Adrenal gland (tissue), 5 donors: Measurements from ENCODE around the gene FAM184B.

Experiments used
- POLR2A ChIP-seq, 2 donors: fragments of 450-650 bp; IDR thresholded peaks; one replicate each; pipeline ENCODE4 v1.6.1; 2017; ENCODE audit warnings: antibody characterized with exemption in 2 of 2, mild to moderate bottlenecking in 2 of 2, moderate library complexity in 1 of 2
- TF ChIP-seq, protein P1 (sequence below), 6 experiments: fragments of 450-650 bp in 4 of 6; fragments of 200-600 bp in 2 of 6; sonication (generic) in 1 of 6; IDR thresholded peaks; 1 replicate in 5 of 6; 2 replicates in 1 of 6; pipeline versions ENCODE4 v1.5.1 to v1.8.0; 2016 to 2021; ENCODE audit warnings: antibody characterized with exemption in 6 of 6, mild to moderate bottlenecking in 2 of 6, moderate library complexity in 1 of 6
- donor health status: DM: no; HTN: no; CAD: no.

DNA sequence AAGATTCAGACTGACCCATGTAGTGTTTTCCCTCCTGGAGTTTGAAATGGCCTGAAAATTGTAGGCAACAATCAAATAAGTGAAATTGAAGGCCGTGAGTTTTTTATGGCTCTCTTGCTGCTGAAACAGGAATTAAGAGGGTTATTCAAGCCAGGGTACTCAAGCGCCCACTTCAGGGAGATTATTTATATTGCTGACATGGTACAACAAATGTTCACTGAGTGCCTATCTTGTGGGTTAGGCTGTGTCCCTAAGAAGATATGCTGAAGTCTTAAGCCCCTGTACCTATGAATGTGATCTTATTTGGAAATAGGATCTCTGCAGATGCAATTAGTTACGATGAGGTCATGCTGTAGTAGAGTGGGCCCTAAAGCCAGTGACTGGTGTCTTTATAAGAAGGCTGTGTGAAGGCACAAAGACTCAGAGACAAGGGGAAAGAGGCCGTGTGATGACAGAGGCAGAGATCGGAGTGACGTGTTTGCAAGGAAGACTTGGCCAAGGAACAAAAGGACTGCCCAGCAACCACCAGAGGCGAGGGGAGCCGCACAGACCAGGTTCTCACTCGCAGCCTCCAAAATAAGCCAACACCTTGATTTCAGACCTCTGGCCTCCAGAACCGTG is 94.1 kb downstream of the FAM184B start:
- no peak for TF ChIP-seq POLR2A (IDR thresholded peaks at IDR 0.05)
- TF ChIP-seq, protein P1, sequence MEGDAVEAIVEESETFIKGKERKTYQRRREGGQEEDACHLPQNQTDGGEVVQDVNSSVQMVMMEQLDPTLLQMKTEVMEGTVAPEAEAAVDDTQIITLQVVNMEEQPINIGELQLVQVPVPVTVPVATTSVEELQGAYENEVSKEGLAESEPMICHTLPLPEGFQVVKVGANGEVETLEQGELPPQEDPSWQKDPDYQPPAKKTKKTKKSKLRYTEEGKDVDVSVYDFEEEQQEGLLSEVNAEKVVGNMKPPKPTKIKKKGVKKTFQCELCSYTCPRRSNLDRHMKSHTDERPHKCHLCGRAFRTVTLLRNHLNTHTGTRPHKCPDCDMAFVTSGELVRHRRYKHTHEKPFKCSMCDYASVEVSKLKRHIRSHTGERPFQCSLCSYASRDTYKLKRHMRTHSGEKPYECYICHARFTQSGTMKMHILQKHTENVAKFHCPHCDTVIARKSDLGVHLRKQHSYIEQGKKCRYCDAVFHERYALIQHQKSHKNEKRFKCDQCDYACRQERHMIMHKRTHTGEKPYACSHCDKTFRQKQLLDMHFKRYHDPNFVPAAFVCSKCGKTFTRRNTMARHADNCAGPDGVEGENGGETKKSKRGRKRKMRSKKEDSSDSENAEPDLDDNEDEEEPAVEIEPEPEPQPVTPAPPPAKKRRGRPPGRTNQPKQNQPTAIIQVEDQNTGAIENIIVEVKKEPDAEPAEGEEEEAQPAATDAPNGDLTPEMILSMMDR (IDR thresholded peaks at IDR 0.05), result no peak
